Activated CD4-positive, alpha-beta T cell treated with anti-CD3 and anti-CD28 coated beads, Interleukin-2, amount 50 U/mL, for 1 hour (primary cell): Measurements from ENCODE around the gene BET1.

Experiments used
- DNase-seq: peaks from one replicate; pipeline ENCODE4 v3.0.0-alpha.2; 2020

The BET1 gene

GRCh38 chr7:94011714-94012353 is 7.7 kb upstream of the BET1 start:
- DNase-seq = no peak

- DNase-seq = no peak
Measured at GRCh38 chr7:94008537-94008936, 4.4 kb upstream of the BET1 start.

GRCh38 chr7:94005753-94006152 is 1.6 kb upstream of the BET1 start:
- DNase-seq = no peak

GRCh38 chr7:94003446-94004023 is 620 bp downstream of the BET1 start:
- DNase-seq = no peak

GRCh38 chr7:94001396-94001795 is 2.8 kb downstream of the BET1 start:
- no peak for DNase-seq

- no peak for DNase-seq
Measured at GRCh38 chr7:93997868-93998267, 6.3 kb downstream of the BET1 start.

- no peak for DNase-seq
Measured at GRCh38 chr7:93992421-93993110, 11.6 kb downstream of the BET1 start.

GRCh38 chr7:93987297-93987696 is 16.9 kb downstream of the BET1 start:
- no peak for DNase-seq

GRCh38 chr7:93985101-93985500 is 19.1 kb downstream of the BET1 start:
- no peak for DNase-seq

- no peak for DNase-seq
Measured at GRCh38 chr7:93984024-93984423, 20.1 kb downstream of the BET1 start.

GRCh38 chr7:93981480-93981874 is 22.7 kb downstream of the BET1 start:
- DNase-seq = no peak

- no peak for DNase-seq
Measured at GRCh38 chr7:93980744-93981479, 23.2 kb downstream of the BET1 start.

GRCh38 chr7:93977211-93977950 is 26.8 kb downstream of the BET1 start:
- DNase-seq = no peak

- DNase-seq = no peak
Measured at GRCh38 chr7:93973134-93973533, 31.0 kb downstream of the BET1 start.

GRCh38 chr7:93972029-93972725 is 32.0 kb downstream of the BET1 start:
- DNase-seq = no peak

GRCh38 chr7:93968911-93969620 is 35.1 kb downstream of the BET1 start:
- DNase-seq = no peak

- no peak for DNase-seq
Measured at GRCh38 chr7:93964813-93965212, 39.3 kb downstream of the BET1 start.

- DNase-seq = no peak
Measured at GRCh38 chr7:93964262-93964661, 39.9 kb downstream of the BET1 start.

GRCh38 chr7:93960986-93961385 is 43.2 kb downstream of the BET1 start:
- no peak for DNase-seq

- DNase-seq = no peak
Measured at GRCh38 chr7:93958651-93959050, 45.5 kb downstream of the BET1 start.

- DNase-seq = no peak
Measured at GRCh38 chr7:93958216-93958615, 45.9 kb downstream of the BET1 start.

- DNase-seq = no peak
Measured at GRCh38 chr7:93957767-93958166, 46.4 kb downstream of the BET1 start.
